Measurements from ENCODE around the gene PPP6R1. TPM values are rescaled to one million over a fixed set of nuclear protein-coding genes. Genes with fewer than 3 reads are reported as not detected.
A peak's percentile ranks its signal among the peaks of the same experiment; 100 is the strongest.

PPP6R1 gene
- total and polyA plus RNA-seq, 2 of the 13 experiments (the other 11 are each of a cell fraction or from before 2014, with no cell fraction given): 25.8 to 54.0 TPM

- no peak for TF ChIP-seq ZNF615 (CRISPR knock-in tag; IDR thresholded peaks at IDR 0.05; ENCODE audit: borderline replicate concordance)
- TF ChIP-seq ZBTB21 (CRISPR knock-in tag; IDR thresholded peaks at IDR 0.05): no peak
- TF ChIP-seq ZNF761 (CRISPR knock-in tag; conservative IDR thresholded peaks at IDR 0.05): 0 out of 2 replicates have a peak, but pooled peaks have one; percentile 58
- no peak for TF ChIP-seq ZNF691 (CRISPR knock-in tag; IDR thresholded peaks at IDR 0.05; ENCODE audit: borderline replicate concordance, low read depth)
- TF ChIP-seq REPIN1 (CRISPR knock-in tag; IDR thresholded peaks at IDR 0.05; ENCODE audit: borderline replicate concordance, low read depth): no peak
- no peak for TF ChIP-seq ZBTB37 (CRISPR knock-in tag; IDR thresholded peaks at IDR 0.05)
- no peak for TF ChIP-seq ATRX (CRISPR knock-in tag; IDR thresholded peaks at IDR 0.05; ENCODE audit: borderline replicate concordance)
- TF ChIP-seq STAT5B (CRISPR knock-in tag; IDR thresholded peaks at IDR 0.05): no peak
- no peak for TF ChIP-seq ZSCAN25 (CRISPR knock-in tag; IDR thresholded peaks at IDR 0.05)
- TF ChIP-seq RFX5 (IDR thresholded peaks at IDR 0.05; ENCODE audit: low read depth, low read length): no peak
- no peak for TF ChIP-seq JUNB (CRISPR knock-in tag; IDR thresholded peaks at IDR 0.05; ENCODE audit: borderline replicate concordance)
- TF ChIP-seq ZNF740 (CRISPR knock-in tag; IDR thresholded peaks at IDR 0.05): peak; percentile 70; the same call in 1 of the 2 replicates
- TF ChIP-seq ATM (IDR thresholded peaks at IDR 0.05; ENCODE audit: borderline replicate concordance): no peak
- no peak for TF ChIP-seq CEBPZ (IDR thresholded peaks at IDR 0.05; ENCODE audit: low read length)
- no peak for TF ChIP-seq NFE2L2 (IDR thresholded peaks at IDR 0.05; ENCODE audit: low read length)
- no peak; the same call in 1 of the 2 replicates for TF ChIP-seq HNF1B (CRISPR knock-in tag; IDR thresholded peaks at IDR 0.05)
- TF ChIP-seq SP1 (IDR thresholded peaks at IDR 0.05): no peak
- 0 out of 2 replicates have a peak, but pooled peaks have one; percentile 44 for TF ChIP-seq SP1 (CRISPR knock-in tag; IDR thresholded peaks at IDR 0.05)
- TF ChIP-seq ZNF124 (CRISPR knock-in tag; IDR thresholded peaks at IDR 0.05): no peak
- TF ChIP-seq ZNF224 (CRISPR knock-in tag; IDR thresholded peaks at IDR 0.05): peak; percentile 83; the same call in 1 of the 2 replicates
- TF ChIP-seq NR0B2 (CRISPR knock-in tag; IDR thresholded peaks at IDR 0.05): no peak
- no peak for TF ChIP-seq KLF13 (CRISPR knock-in tag; IDR thresholded peaks at IDR 0.05)
Observed at GRCh38 chr19:55301459-55302317, 42.9 kb upstream of the PPP6R1 start (continued).
